Kidney capillary endothelial cell (primary cell): ENCODE results near the gene ZNF667.
A peak's percentile ranks its signal among the peaks of the same experiment; 100 is the strongest.

Experiments
- DNase-seq: peaks from one replicate; pipeline ENCODE4 v3.0.0-alpha.2; 2018; ENCODE audit warnings: low spot score

Gene ZNF667

GRCh38 chr19:56393119-56394012 lies 83.8 kb downstream of the ZNF667 start, which contains the start of gene ZNF582:
TSS of gene ZNF582 (minus strand) at chr19:56393534. CDS start at chr19:56391752, 1,782 bp downstream.
- peak; percentile 91 for DNase-seq
